Globus pallidus (tissue), 1 donor: ENCODE results near the gene ABLIM2.
"Not testable (repeated sequence)": the region's sequence is repeated elsewhere in the genome, so short reads cannot be mapped to it uniquely, and the experiment has no call there.

ENCODE experiments used
- DNase-seq: peaks from one replicate; pipeline ENCODE4 v3.0.0-alpha.2; 2015; ENCODE audit warnings: low spot score

ABLIM2 gene

GRCh38 chr4:7959078-7959477 is 199.5 kb downstream of the ABLIM2 start:
- no peak for DNase-seq

- no peak for DNase-seq
Measured at GRCh38 chr4:7956934-7957656, 201.5 kb downstream of the ABLIM2 start.

GRCh38 chr4:7956270-7956808 is 202.3 kb downstream of the ABLIM2 start:
- no peak for DNase-seq

- DNase-seq: no peak
Measured at GRCh38 chr4:7955393-7955792, 203.2 kb downstream of the ABLIM2 start.

- DNase-seq: no peak
Measured at GRCh38 chr4:7952615-7953014, 206.0 kb downstream of the ABLIM2 start.

GRCh38 chr4:7950301-7951092 is 208.1 kb downstream of the ABLIM2 start:
- DNase-seq: no peak

GRCh38 chr4:7949759-7950158 is 208.9 kb downstream of the ABLIM2 start:
- DNase-seq: no peak

GRCh38 chr4:7947927-7948326 is 210.7 kb downstream of the ABLIM2 start:
- no peak for DNase-seq

GRCh38 chr4:7945709-7946380 is 212.8 kb downstream of the ABLIM2 start:
- no peak for DNase-seq

GRCh38 chr4:7944599-7945220 is 213.9 kb downstream of the ABLIM2 start:
- DNase-seq: no peak

GRCh38 chr4:7943688-7944087 is 214.9 kb downstream of the ABLIM2 start:
- DNase-seq: not testable (repeated sequence)

GRCh38 chr4:7943211-7943610 is 215.4 kb downstream of the ABLIM2 start:
- DNase-seq: no peak

GRCh38 chr4:7941965-7942496 is 216.6 kb downstream of the ABLIM2 start:
- DNase-seq: no peak

GRCh38 chr4:7941111-7941964 is 217.3 kb downstream of the ABLIM2 start:
- no peak for DNase-seq

GRCh38 chr4:7939377-7940108 is 219.1 kb downstream of the ABLIM2 start, which contains the start of gene AFAP1:
TSS of gene AFAP1 (minus strand) at chr4:7939861. CDS start at chr4:7872078, 67,783 bp downstream.
- peak; percentile 85 for DNase-seq

- DNase-seq: no peak
Measured at GRCh38 chr4:7938609-7939376, 219.8 kb downstream of the ABLIM2 start.

GRCh38 chr4:7938266-7938608 is 220.4 kb downstream of the ABLIM2 start:
- DNase-seq: no peak

- DNase-seq: no peak
Measured at GRCh38 chr4:7937006-7937405, 221.6 kb downstream of the ABLIM2 start.
